ENCODE data around the gene USP28.

The USP28 gene

DNA sequence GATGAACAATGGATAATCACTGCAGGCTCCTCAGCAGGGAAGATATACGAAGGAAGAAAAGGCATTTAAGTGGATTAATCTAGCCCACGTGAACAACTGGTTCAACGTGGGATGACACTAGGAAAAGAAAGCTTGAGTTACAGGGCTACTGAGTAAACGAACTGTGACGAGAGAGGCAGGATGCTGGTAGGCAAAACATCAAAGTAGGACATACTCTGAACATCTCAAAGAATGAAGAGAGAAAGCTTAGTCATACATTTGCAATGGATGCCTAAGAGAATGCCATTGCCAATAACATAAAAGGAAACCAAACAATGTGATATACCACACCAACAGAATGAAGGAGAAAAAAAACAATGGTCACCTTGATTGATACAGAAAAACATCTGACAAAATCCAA, 12.9 kb downstream of the USP28 start:
- TF ChIP-seq FOXK2 (IDR thresholded peaks at IDR 0.05) (no peak), TARDBP (IDR thresholded peaks at IDR 0.05) (no peak), ZNF384 (IDR thresholded peaks at IDR 0.05) (no peak), SUZ12 (IDR thresholded peaks at IDR 0.05) (no peak), L3MBTL2 (conservative IDR thresholded peaks at IDR 0.05) (no peak), LEF1 (IDR thresholded peaks at IDR 0.05; ENCODE audit: borderline replicate concordance) (no peak), CTBP1 (IDR thresholded peaks at IDR 0.05; ENCODE audit: borderline replicate concordance) (no peak), FOXM1 (IDR thresholded peaks at IDR 0.05; ENCODE audit: borderline replicate concordance) (no peak), NFRKB (IDR thresholded peaks at IDR 0.05) (no peak), BHLHE40 (IDR thresholded peaks at IDR 0.05; ENCODE audit: borderline replicate concordance) (no peak)
- TF ChIP-seq, protein P1, sequence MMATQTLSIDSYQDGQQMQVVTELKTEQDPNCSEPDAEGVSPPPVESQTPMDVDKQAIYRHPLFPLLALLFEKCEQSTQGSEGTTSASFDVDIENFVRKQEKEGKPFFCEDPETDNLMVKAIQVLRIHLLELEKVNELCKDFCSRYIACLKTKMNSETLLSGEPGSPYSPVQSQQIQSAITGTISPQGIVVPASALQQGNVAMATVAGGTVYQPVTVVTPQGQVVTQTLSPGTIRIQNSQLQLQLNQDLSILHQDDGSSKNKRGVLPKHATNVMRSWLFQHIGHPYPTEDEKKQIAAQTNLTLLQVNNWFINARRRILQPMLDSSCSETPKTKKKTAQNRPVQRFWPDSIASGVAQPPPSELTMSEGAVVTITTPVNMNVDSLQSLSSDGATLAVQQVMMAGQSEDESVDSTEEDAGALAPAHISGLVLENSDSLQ (IDR thresholded peaks at IDR 0.05) = no peak
- no peak for DNase-seq (ENCODE audit: extremely low spot score)
- POLR2A ChIA-PET = interaction anchor here (1.0 to 1.3 kb wide), 2 partner anchors 11 to 13 kb away, joined by 4 read pairs; partner anchors contain the start of gene USP28
- CTCF ChIA-PET = interaction anchor here (0.7 to 1.0 kb wide), 2 partner anchors 10 to 399 kb away, joined by 3 read pairs; no protein-coding TSS in a partner anchor

DNA sequence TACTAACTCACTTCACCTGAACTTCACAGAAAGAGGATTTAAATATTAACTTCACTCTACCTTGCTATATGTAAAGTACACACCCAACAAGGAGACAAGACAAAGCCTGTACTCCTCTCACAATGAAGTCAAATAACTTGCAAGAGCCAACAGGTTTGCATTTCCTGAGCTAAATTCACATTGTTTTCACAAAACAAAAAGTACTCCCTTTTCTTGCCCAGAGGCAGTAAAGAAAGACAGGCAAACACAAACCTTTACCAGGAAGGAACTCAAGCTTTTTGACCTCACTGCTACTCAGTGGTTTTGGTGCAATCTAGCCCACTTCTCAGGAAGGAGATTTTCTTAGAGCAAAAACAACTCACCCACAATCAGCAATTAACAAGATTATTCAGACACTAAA, 15.7 kb downstream of the USP28 start:
- DNase-seq (ENCODE audit: extremely low spot score) = no peak
- TF ChIP-seq ELF4 (IDR thresholded peaks at IDR 0.05) = no peak
- TF ChIP-seq CTBP1 (IDR thresholded peaks at IDR 0.05; ENCODE audit: borderline replicate concordance) = no peak
- TF ChIP-seq TARDBP (IDR thresholded peaks at IDR 0.05) = no peak
- no peak for TF ChIP-seq L3MBTL2 (conservative IDR thresholded peaks at IDR 0.05)
- no peak for TF ChIP-seq ZNF384 (IDR thresholded peaks at IDR 0.05)
- no peak for TF ChIP-seq ARNT (IDR thresholded peaks at IDR 0.05)
- TF ChIP-seq SP1 (IDR thresholded peaks at IDR 0.05) = no peak
- TF ChIP-seq, protein P1 (IDR thresholded peaks at IDR 0.05) = no peak
- no peak for TF ChIP-seq FOXM1 (IDR thresholded peaks at IDR 0.05; ENCODE audit: borderline replicate concordance)
- TF ChIP-seq BHLHE40 (IDR thresholded peaks at IDR 0.05; ENCODE audit: borderline replicate concordance) = no peak
- TF ChIP-seq NFRKB (IDR thresholded peaks at IDR 0.05) = no peak
- TF ChIP-seq LEF1 (IDR thresholded peaks at IDR 0.05; ENCODE audit: borderline replicate concordance) = no peak
- TF ChIP-seq FOXK2 (IDR thresholded peaks at IDR 0.05) = no peak
- TF ChIP-seq HDGF (IDR thresholded peaks at IDR 0.05; ENCODE audit: borderline replicate concordance) = no peak
- no peak for TF ChIP-seq SUZ12 (IDR thresholded peaks at IDR 0.05)
- TF ChIP-seq FOXA1 (IDR thresholded peaks at IDR 0.05) = no peak
- ChIA-PET POLR2A (interaction anchor here (1.1 kb wide), 1 partner anchor 16 kb away, joined by 4 read pairs; the partner anchor contains the start of gene USP28), CTCF (interaction anchor here (1.0 kb wide), 1 partner anchor 36 kb away, joined by 3 read pairs; no protein-coding TSS in a partner anchor)

DNA sequence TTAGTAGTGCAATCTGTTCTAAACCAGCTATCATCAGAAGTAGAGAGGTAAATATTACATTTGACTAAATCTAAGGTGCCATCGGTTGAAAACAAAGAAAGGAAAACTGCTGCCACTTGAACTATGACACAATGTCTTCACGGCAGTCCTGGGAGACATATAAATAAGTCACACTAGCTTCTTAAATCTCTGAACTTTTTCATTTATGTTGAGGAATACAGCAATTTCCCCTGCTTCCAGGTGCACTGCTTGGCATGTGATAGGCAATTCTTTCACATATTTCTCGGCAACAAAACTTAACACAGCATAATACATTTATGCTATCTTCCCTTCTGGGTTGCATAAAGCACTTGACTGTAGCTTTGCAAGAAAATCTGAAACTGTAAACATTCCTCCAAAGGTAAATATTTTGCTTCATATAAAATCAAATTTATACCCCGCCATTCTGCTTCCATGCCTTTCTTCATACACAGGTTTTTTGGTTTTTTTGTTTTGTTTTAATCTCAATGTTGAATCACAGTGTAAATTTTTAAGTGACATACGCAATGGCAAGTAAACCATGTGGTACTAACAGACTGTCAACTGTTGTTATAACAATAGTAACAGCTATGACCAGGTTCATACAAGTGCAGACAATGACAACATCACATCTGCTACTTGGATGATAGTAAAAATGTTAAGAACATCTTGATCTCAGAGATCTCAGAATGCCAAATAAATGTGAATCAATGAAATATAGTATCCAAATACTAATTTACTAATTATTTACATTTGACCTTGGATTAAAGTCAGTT, 18.2 kb downstream of the USP28 start:
- CTCF ChIA-PET = no interaction called here
- POLR2A ChIA-PET = no interaction called here
- TF ChIP-seq FOXA1 (IDR thresholded peaks at IDR 0.05) = no peak
- no peak for TF ChIP-seq TARDBP (IDR thresholded peaks at IDR 0.05)
- TF ChIP-seq BHLHE40 (IDR thresholded peaks at IDR 0.05; ENCODE audit: borderline replicate concordance) = no peak
- TF ChIP-seq L3MBTL2 (conservative IDR thresholded peaks at IDR 0.05) = no peak
- TF ChIP-seq ZNF384 (IDR thresholded peaks at IDR 0.05) = no peak
- TF ChIP-seq FOXM1 (IDR thresholded peaks at IDR 0.05; ENCODE audit: borderline replicate concordance) = no peak
- TF ChIP-seq CTBP1 (IDR thresholded peaks at IDR 0.05; ENCODE audit: borderline replicate concordance) = no peak
- no peak for TF ChIP-seq HDGF (IDR thresholded peaks at IDR 0.05; ENCODE audit: borderline replicate concordance)
- DNase-seq (ENCODE audit: extremely low spot score) = no peak

DNA sequence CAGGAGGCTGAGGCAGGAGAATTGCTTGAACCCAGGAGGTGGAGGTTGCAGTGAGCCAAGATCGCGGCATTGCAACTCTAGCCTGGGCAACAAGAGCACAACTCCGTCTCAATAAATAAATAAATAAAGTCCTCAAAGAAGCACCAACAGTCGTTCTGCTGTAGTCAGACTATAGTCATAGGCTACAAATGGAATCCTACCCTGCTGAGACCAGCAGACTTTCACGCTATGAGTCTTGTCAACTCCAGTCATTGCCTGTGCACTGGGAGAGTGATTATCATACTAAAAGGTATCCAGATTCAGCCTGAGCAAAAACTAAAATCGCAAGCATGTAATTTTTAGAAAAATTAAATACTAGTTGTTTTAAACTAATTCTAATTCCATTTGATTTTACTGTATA, 19.6 kb downstream of the USP28 start:
- no peak for DNase-seq (ENCODE audit: extremely low spot score)
- ChIA-PET POLR2A (no interaction called here), CTCF (no interaction called here)
- TF ChIP-seq NFRKB (IDR thresholded peaks at IDR 0.05) (no peak), CTBP1 (IDR thresholded peaks at IDR 0.05; ENCODE audit: borderline replicate concordance) (no peak), FOXA1 (IDR thresholded peaks at IDR 0.05) (no peak), ZNF384 (IDR thresholded peaks at IDR 0.05) (no peak), FOXM1 (IDR thresholded peaks at IDR 0.05; ENCODE audit: borderline replicate concordance) (no peak), SUZ12 (IDR thresholded peaks at IDR 0.05) (no peak), TARDBP (IDR thresholded peaks at IDR 0.05) (no peak), SP1 (IDR thresholded peaks at IDR 0.05) (no peak), ELF4 (IDR thresholded peaks at IDR 0.05) (no peak), BHLHE40 (IDR thresholded peaks at IDR 0.05; ENCODE audit: borderline replicate concordance) (no peak), ARNT (IDR thresholded peaks at IDR 0.05) (no peak), FOXK2 (IDR thresholded peaks at IDR 0.05) (no peak)
- TF ChIP-seq, protein P1 (IDR thresholded peaks at IDR 0.05) = no peak

DNA sequence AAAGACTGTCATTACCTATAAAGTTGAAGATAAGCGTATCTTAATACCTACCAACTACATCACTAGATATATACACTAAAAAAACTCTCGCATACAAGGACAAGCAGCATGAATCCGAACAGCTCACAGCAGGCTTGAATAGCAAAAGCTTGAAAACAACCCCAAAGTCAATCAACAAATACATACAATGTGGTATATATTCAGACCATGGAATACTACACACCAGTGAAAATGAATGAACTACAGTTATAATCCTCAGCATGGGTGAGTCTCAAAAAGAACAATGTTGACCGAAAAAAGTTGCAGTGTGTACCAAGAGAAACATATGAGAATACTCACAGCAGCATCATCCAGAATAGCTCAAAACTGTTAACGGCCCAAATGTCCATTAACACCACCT, 25.2 kb downstream of the USP28 start:
- ChIA-PET CTCF (no interaction called here), POLR2A (no interaction called here)
- TF ChIP-seq CTBP1 (IDR thresholded peaks at IDR 0.05; ENCODE audit: borderline replicate concordance) = no peak
- no peak for TF ChIP-seq L3MBTL2 (conservative IDR thresholded peaks at IDR 0.05)
- TF ChIP-seq ELF4 (IDR thresholded peaks at IDR 0.05) = no peak
- no peak for TF ChIP-seq SP1 (IDR thresholded peaks at IDR 0.05)
- TF ChIP-seq TARDBP (IDR thresholded peaks at IDR 0.05) = no peak
- DNase-seq (ENCODE audit: extremely low spot score) = no peak

DNA sequence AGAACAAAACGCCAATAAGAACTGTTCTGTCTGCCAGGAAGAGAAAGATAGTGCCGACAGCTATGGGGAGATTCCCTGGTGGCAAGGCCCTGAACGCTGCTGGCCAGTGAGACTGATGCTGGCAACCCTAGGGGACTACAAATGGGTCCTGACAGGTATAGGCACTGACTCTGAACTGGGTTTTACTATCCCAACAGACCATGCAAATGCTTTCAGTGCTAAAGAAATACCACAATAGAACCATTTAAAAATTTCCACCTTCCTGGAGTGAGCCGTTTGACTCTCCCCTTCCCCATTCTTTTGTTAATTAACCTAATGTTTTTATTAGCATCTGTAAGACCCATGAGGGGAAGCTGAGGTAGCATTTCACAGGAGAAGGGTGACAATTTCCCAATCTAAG, 25.7 kb downstream of the USP28 start:
- DNase-seq (ENCODE audit: extremely low spot score) = no peak
- ChIA-PET POLR2A (no interaction called here), CTCF (no interaction called here)
- TF ChIP-seq ELF4 (IDR thresholded peaks at IDR 0.05) (no peak), ZNF384 (IDR thresholded peaks at IDR 0.05) (no peak), CTBP1 (IDR thresholded peaks at IDR 0.05; ENCODE audit: borderline replicate concordance) (no peak), FOXA1 (IDR thresholded peaks at IDR 0.05) (no peak), SP1 (IDR thresholded peaks at IDR 0.05) (no peak), FOXM1 (IDR thresholded peaks at IDR 0.05; ENCODE audit: borderline replicate concordance) (no peak), TARDBP (IDR thresholded peaks at IDR 0.05) (no peak), BHLHE40 (IDR thresholded peaks at IDR 0.05; ENCODE audit: borderline replicate concordance) (no peak), L3MBTL2 (conservative IDR thresholded peaks at IDR 0.05) (no peak), HDGF (IDR thresholded peaks at IDR 0.05; ENCODE audit: borderline replicate concordance) (no peak), LEF1 (IDR thresholded peaks at IDR 0.05; ENCODE audit: borderline replicate concordance) (no peak), SUZ12 (IDR thresholded peaks at IDR 0.05) (no peak), ARNT (IDR thresholded peaks at IDR 0.05) (no peak), NFRKB (IDR thresholded peaks at IDR 0.05) (no peak), FOXK2 (IDR thresholded peaks at IDR 0.05) (no peak)
- TF ChIP-seq, protein P1 (IDR thresholded peaks at IDR 0.05) = no peak

Data from HEK293T (cell line).